GM12891 (cell line): ENCODE data around the gene ADH1A.
"Not testable (repeated sequence)": the region's sequence is repeated elsewhere in the genome, so short reads cannot be mapped to it uniquely, and the experiment has no call there.

Experiments used
- SPI1 ChIP-seq: IDR thresholded peaks from 2 replicates; pipeline ENCODE4 v1.6.1; 2011; ENCODE audit warnings: low read depth, low read length, control low read depth
- TAF1 ChIP-seq: IDR thresholded peaks from 2 replicates; pipeline ENCODE4 v1.6.1; 2011; ENCODE audit warnings: low read depth, low read length, control low read depth

GRCh38 chr4:99227646-99228045, 63.1 kb downstream of the ADH1A start:
- not testable (repeated sequence) for TF ChIP-seq SPI1, TAF1
